HG02884 (cell line): ENCODE data around the gene RIPOR3.

Experiments used
- ATAC-seq: cut with Tn5 transposase; IDR thresholded peaks from one replicate; pipeline ENCODE4 v1.9.1; 2021; ENCODE audit warnings: mild to moderate bottlenecking, moderate library complexity; ENCODE audit not compliant: unreplicated experiment

Gene RIPOR3

DNA sequence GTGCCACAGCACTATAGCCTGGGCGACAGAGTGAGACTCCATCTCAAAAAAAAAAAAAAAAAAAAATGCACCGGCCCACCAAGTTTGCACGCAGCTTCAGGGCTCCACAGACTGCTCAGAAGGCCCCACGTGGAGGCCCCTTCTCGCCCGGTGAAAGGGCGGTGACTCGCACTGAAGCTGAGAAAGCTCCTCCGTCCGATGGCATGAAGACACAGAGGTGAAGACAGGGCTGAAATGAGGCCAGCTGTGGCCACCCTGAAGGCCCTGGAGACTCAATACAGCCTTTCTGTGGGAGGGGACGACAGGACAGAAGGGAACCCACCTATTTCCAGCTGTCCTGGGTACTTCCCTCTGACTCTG is 97.1 kb downstream of the RIPOR3 start:
- no peak for ATAC-seq

DNA sequence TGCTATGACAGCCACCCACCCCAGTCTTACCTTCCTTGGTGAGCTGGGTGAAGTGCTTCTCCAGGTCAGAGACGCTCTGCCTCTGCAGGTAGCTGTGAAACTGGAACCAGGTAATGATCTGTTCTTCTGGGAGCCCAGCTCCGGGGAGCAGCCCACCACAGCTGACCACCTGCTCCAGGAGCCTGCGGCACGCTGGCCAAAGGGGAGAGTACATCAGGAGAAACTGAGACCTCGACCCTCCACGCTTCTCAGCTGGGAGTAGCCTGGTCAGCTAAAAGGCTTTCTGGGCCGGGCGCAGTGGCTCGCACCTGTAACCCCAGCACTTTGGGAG is 98.4 kb downstream of the RIPOR3 start:
- no peak for ATAC-seq

- no peak for ATAC-seq
Observed at GRCh38 chr20:50592282-50593004, 98.9 kb downstream of the RIPOR3 start.

DNA sequence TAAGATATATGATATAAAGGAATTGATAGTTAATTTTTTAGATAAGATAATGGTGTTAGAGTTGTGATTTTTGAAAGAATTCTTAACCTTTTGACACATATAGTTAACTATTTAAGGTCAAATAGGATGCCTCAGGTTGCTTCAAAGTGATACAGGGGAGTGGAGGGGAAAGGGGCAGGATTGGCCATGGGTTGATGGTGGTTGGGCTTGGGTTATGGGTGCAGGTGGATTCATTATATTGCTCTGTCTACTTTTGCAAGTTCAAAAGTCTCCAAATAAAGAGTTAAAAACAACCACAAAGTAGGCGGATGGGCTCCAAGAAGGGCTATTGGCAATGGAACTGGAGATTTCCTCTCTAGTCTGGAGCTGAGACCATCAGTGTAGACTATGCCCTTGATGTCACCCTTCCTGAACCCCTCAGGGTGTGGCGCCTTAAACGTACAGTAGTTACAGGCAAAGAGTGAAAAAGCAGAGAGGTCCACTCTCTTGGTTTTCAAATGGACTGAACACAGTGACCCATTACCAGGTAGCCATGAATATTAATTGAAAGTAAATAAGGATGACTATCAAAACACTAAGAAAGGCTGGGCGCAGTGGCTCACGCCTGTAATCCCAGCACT is 100.0 kb downstream of the RIPOR3 start:
- ATAC-seq: no peak

GRCh38 chr20:50590348-50590664 is 101.0 kb downstream of the RIPOR3 start:
- ATAC-seq: no peak

GRCh38 chr20:50589548-50590347 is 101.6 kb downstream of the RIPOR3 start:
- ATAC-seq: no peak

- no peak for ATAC-seq
Observed at GRCh38 chr20:50588034-50588736, 103.2 kb downstream of the RIPOR3 start.

GRCh38 chr20:50587291-50587961 is 103.9 kb downstream of the RIPOR3 start:
- ATAC-seq: no peak

DNA sequence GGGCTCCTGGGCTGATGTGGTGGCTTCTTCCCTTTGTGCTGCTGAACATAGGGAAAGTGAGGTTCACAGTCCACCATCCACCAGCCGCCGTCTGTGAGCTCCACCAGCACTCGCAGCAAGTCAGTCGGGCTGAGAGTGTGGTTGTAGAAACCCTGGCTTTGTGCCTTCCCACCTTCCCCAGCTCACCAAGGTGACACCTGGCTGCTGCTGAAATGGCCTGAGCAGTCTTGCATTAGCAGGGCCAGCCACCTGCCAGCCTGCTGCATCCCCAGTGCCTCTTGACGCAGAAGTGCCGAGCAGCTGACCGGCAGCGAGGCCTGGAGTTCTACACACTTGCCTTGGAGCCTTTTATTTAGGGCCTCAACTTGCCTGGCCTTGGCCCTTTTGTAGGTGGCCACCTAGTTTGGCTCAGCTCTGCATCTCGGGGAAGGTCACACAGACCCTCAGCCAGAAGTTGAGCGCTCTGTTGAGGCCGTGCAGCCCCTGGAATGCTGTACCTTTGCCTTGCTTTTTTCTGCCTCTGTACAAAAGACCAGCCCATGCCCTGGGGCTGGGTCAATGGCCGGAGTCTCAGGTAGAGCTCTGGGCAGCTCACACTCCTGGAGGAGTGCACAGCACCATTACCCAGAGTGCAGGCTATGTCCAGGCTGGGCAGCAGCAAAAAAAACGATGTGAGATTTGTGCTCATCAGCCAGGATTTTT is 104.7 kb downstream of the RIPOR3 start:
- no peak for ATAC-seq

GRCh38 chr20:50585678-50586077 is 105.7 kb downstream of the RIPOR3 start:
- ATAC-seq: no peak

DNA sequence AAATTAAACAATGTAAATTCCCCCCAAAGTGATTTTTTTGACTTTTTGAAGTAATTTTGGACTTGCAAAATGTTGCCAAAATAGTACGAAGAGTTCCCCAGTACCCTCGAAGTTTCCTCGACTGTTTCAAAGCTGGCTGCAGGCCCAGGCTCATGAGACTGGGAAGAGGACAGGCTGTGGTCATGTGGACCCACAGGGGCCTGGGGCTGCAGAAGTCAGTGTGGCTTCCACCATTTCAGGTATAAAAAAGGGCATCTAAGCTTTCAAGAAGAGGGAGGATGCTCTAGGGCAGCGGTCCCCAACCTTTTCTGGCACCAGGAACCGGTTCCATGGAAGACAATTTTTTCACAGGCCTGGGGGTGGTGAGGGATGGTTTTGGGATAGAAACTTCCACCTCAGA is 106.1 kb downstream of the RIPOR3 start:
- no peak for ATAC-seq

GRCh38 chr20:50584687-50585086 is 106.7 kb downstream of the RIPOR3 start:
- no peak for ATAC-seq

DNA sequence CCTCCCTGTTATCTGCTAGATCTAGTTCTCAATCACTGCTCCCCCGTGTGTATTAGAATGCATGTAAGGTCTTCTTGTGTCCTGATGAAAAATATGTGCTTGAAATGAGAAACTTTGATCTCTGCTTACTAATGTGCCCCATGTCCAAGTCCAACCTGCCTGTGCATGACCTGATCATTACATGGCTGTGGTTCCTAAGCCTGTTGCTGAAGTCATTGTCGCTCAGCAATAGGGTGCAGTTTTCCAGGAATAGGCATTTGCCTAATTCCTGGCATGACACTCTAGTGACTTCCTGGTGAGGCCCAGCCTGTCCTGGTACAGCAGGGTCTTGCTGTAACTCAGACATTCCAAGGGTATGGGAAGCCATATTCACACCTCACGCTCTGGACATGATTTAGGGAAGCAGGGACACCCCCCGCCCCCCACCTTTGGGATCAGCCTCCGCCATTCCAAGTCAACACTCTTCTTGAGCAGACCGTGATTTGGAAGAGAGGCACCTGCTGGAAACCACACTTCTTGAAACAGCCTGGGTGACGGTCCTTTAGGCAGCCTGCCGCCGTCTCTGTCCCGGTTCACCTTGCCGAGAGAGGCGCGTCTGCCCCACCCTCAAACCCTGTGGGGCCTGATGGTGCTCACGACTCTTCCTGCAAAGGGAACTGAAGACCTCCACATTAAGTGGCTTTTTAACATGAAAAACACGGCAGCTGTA is 107.7 kb downstream of the RIPOR3 start:
- ATAC-seq: no peak

GRCh38 chr20:50582591-50583234 is 108.6 kb downstream of the RIPOR3 start:
- ATAC-seq: no peak

DNA sequence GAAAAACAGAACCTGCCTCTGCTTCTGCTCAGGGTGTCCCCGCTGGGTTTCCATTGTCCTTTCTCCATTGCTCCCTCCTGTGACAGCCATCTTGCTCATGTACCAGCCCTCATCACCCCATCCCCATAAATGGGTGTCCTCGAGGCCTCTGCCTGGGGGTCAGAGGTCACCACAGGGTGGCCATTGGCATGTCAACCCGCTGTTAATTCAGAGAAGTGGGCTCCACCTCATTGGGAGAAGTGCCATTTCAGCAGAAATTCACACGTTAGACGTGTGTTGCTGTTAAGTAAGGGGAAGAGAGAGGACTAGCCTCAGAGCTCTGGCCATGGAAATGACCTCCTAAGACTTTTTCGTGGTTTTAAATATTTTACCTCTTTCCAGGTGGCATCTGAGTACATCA is 109.2 kb downstream of the RIPOR3 start:
- ATAC-seq: no peak

DNA sequence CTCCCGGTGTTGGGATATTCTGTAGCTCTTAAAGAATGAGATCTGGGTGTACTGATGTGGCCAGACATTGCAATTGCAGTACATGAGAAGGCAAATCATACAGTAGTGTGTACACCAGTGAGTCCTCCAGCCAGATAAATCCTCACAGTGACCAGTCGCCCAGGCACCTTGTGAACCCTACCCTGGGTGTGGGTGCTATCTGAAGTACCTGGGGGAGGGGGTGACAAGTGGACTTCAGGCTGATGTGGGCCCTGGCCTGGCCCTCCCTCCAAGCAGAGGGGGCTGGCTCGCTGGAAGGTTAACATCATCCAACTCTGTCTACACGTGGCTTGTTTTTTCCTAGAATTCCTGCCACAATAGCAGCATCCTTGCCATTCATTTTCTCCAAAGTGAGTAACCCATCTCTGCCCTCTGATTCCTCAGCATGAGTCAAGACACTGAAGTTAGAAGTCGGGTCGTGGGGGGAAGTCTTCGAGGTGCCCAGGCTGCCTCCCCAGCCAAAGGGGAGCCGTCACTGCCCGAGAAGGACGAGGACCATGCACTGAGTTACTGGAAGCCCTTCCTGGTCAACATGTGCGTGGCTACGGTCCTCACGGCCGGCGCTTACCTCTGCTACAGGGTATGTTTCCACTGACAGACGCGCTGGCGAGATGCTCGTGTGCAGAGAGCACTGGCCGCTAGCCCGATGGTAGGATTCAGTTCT is 110.3 kb downstream of the RIPOR3 start:
- no peak for ATAC-seq

GRCh38 chr20:50580016-50580747 is 111.2 kb downstream of the RIPOR3 start:
- ATAC-seq: no peak

GRCh38 chr20:50579511-50579910 is 111.8 kb downstream of the RIPOR3 start:
- ATAC-seq: no peak
